K562 (cell line): ENCODE data around the gene UNC5B. TPM values are rescaled to one million over a fixed set of nuclear protein-coding genes. Genes with fewer than 3 reads are reported as not detected.

Experiments
- ATAC-seq: fragments of 200-7000 bp; cut with Tn5 transposase; 3 replicates; pipeline ENCODE4 v1.9.1; 2020; ENCODE audit warnings: moderate library complexity
- BruUV-seq: library from RNA; stranded (reverse); fragments of 400-500 nt; replicated peaks from 2 replicates; lab custom pipeline; 2021; lab: Mats Ljungman, UMichigan
- CTCF ChIA-PET: fragments of 300-600 bp; formaldehyde crosslinking; extraction: SDS; loops from one replicate; lab custom pipeline; 2021; ENCODE audit warnings: low intra/inter-chr PET ratio; lab: Yijun Ruan, JAX
- POLR2A ChIA-PET: fragments of 300-600, 350-650 bp; sonication (Branson Sonifier 250); formaldehyde crosslinking; extraction: SDS; loops from one replicate; lab custom pipeline; 2021; ENCODE audit warnings: antibody characterized with exemption, inconsistent platforms; lab: Yijun Ruan, JAX
- DNase-seq, 4 experiments: peaks; one replicate each; pipeline versions ENCODE4 v3.0.0 to v3.0.0-alpha.2; 2011 to 2018; ENCODE audit warnings: low spot score in 3 of 4, mixed read lengths in 3 of 4; ENCODE audit errors: extremely low read depth in 1 of 4
- FAIRE-seq: peaks from 2 replicates; lab custom pipeline; 2011; peaks lifted over from hg19 to GRCh38; lab: Jason Lieb, UNC
- H2AFZ ChIP-seq: 2 replicates; pipeline ENCODE4 v1.6.0; 2011; ENCODE audit warnings: low read depth, low read length, control low read depth, inconsistent platforms
- H3K27ac ChIP-seq: fragments of 200-600 bp; 3 replicates; pipeline ENCODE4 v1.8.0; 2011; ENCODE audit warnings: low read depth, mild to moderate bottlenecking, control low read depth, inconsistent platforms, low read length, moderate library complexity, mixed read lengths; ENCODE audit errors: extremely low read depth
- H3K27me3 ChIP-seq, 2 experiments: fragments of 300-600 bp in 1 of 2; 2 replicates in 1 of 2; 3 replicates in 1 of 2; pipeline versions ENCODE4 v1.6.0 to v1.8.0; 2011; ENCODE audit warnings: inconsistent platforms in 2 of 2, low read length in 2 of 2, mild to moderate bottlenecking in 1 of 2, mixed read lengths in 1 of 2, moderate library complexity in 1 of 2; ENCODE audit not compliant: control insufficient read depth in 2 of 2, insufficient read depth in 2 of 2
- H3K36me3 ChIP-seq: fragments of 300-600 bp; 3 replicates; pipeline ENCODE4 v1.8.0; 2011; ENCODE audit warnings: mild to moderate bottlenecking, low read length, inconsistent platforms; ENCODE audit not compliant: control insufficient read depth, insufficient read depth
- H3K4me1 ChIP-seq, 2 experiments: fragments of 200-600 bp in 1 of 2; replicated peaks in 1 of 2; 2 replicates in 1 of 2; 3 replicates in 1 of 2; pipeline versions ENCODE4 v1.5.1 to v1.8.0; 2011; ENCODE audit warnings: inconsistent platforms in 2 of 2, low read length in 2 of 2, mild to moderate bottlenecking in 1 of 2, mixed read lengths in 1 of 2, moderate library complexity in 1 of 2; ENCODE audit not compliant: control insufficient read depth in 2 of 2, insufficient read depth in 2 of 2
- H3K4me2 ChIP-seq: 2 replicates; pipeline ENCODE4 v1.6.1; 2011; ENCODE audit warnings: low read length, control low read depth, inconsistent platforms, mixed read lengths; ENCODE audit not compliant: insufficient read depth
- H3K4me3 ChIP-seq: fragments of 200-600 bp; sonication (generic), shearing (Covaris generic); 2 replicates; pipeline ENCODE4 v1.5.1; 2016; ENCODE audit warnings: control low read depth, inconsistent platforms
- H3K79me2 ChIP-seq: fragments of 200-600 bp; 3 replicates; pipeline ENCODE4 v1.8.0; 2011; ENCODE audit warnings: low read length, inconsistent platforms; ENCODE audit not compliant: control insufficient read depth, insufficient read depth
- H3K9ac ChIP-seq, 2 experiments: 2 replicates each; pipeline versions ENCODE4 v1.6.0 to v1.6.1; 2011; ENCODE audit warnings: low read depth in 2 of 2, low read length in 2 of 2, control low read depth in 1 of 2, inconsistent platforms in 1 of 2, mild to moderate bottlenecking in 1 of 2, mixed read lengths in 1 of 2; ENCODE audit not compliant: insufficient read depth in 1 of 2
- H3K9me1 ChIP-seq: one replicate; pipeline ENCODE4 v1.6.0; 2011; ENCODE audit warnings: inconsistent platforms, mild to moderate bottlenecking, low read length, moderate library complexity; ENCODE audit not compliant: control insufficient read depth, insufficient read depth
- H3K9me3 ChIP-seq: replicated peaks from 2 replicates; pipeline ENCODE4 v1.5.1; 2011; ENCODE audit warnings: low read depth, low read length, inconsistent platforms; ENCODE audit not compliant: control insufficient read depth, insufficient read depth
- H4K20me1 ChIP-seq: replicated peaks from 2 replicates; pipeline ENCODE4 v1.6.1; 2011; ENCODE audit warnings: low read length, inconsistent platforms, mixed read lengths; ENCODE audit not compliant: control insufficient read depth, insufficient read depth
- BRCA1 ChIP-seq, 2 experiments: fragments of 450-650 bp in 1 of 2; sonication (generic) in 1 of 2; formaldehyde crosslinking in 1 of 2; IDR thresholded peaks; 2 replicates each; pipeline versions ENCODE4 v1.5.0 to v1.6.1; 2017 to 2020; ENCODE audit warnings: mild to moderate bottlenecking in 1 of 2, missing genetic modification reagents in 1 of 2
- BRF2 ChIP-seq: IDR thresholded peaks from 3 replicates; pipeline ENCODE4 v1.6.1; 2011; ENCODE audit warnings: borderline replicate concordance, mild to moderate bottlenecking; ENCODE audit not compliant: insufficient read length, insufficient read depth
- C11orf30 ChIP-seq: fragments of 450-650 bp; IDR thresholded peaks from 2 replicates; pipeline ENCODE4 v1.6.1; 2016; ENCODE audit warnings: low read depth, mild to moderate bottlenecking
- CEBPB ChIP-seq: fragments of 450-650 bp; IDR thresholded peaks from 2 replicates; pipeline ENCODE4 v1.6.1; 2016; ENCODE audit warnings: missing genetic modification characterization, missing compliant biosample characterization
- ETV6 ChIP-seq, 3 experiments: fragments of 150-350 bp in 1 of 3; sonication (generic) in 1 of 3; formaldehyde crosslinking in 1 of 3; IDR thresholded peaks; 2 replicates each; pipeline versions ENCODE4 v1.6.1 to v1.8.0; 2014 to 2022; ENCODE audit warnings: borderline replicate concordance in 2 of 3, low read depth in 2 of 3, antibody characterized with exemption in 1 of 3, low read length in 1 of 3, mild to moderate bottlenecking in 1 of 3, missing genetic modification reagents in 1 of 3
- JUNB ChIP-seq: fragments of 450-650 bp; formaldehyde crosslinking; conservative IDR thresholded peaks from 2 replicates; pipeline ENCODE4 v1.4.0; 2020; ENCODE audit warnings: mild to moderate bottlenecking
- MLX ChIP-seq, 2 experiments: fragments of 450-650 bp in 1 of 2; sonication (generic) in 1 of 2; formaldehyde crosslinking; conservative IDR thresholded peaks; 2 replicates each; pipeline versions ENCODE4 v1.4.0 to v1.8.1; 2020 to 2022; ENCODE audit warnings: mild to moderate bottlenecking in 1 of 2, missing genetic modification reagents in 1 of 2
- NFIC ChIP-seq: fragments of 450-650 bp; IDR thresholded peaks from 2 replicates; pipeline ENCODE4 v1.6.1; 2017; ENCODE audit warnings: mild to moderate bottlenecking, inconsistent platforms
- NRF1 ChIP-seq, 2 experiments: fragments of 450-650 bp; IDR thresholded peaks in 1 of 2; conservative IDR thresholded peaks in 1 of 2; 2 replicates each; pipeline ENCODE4 v1.6.1; 2014; ENCODE audit warnings: mild to moderate bottlenecking in 2 of 2
- NUFIP1 ChIP-seq: fragments of 450-650 bp; IDR thresholded peaks from 2 replicates; pipeline ENCODE4 v1.6.1; 2018; ENCODE audit not compliant: partially characterized antibody
- POLR2AphosphoS5 ChIP-seq: IDR thresholded peaks from 2 replicates; pipeline ENCODE4 v1.6.1; 2011; ENCODE audit warnings: mild to moderate bottlenecking, low read depth, low read length, moderate library complexity; ENCODE audit not compliant: control insufficient read depth, insufficient read depth
- RAD21 ChIP-seq, 2 experiments: fragments of 250-450 bp in 1 of 2; fragments of 450-650 bp in 1 of 2; sonication (Bioruptor Pico) in 1 of 2; formaldehyde crosslinking in 1 of 2; IDR thresholded peaks in 1 of 2; conservative IDR thresholded peaks in 1 of 2; 2 replicates each; pipeline versions ENCODE4 v1.4.0 to v1.8.0; 2020 to 2022; ENCODE audit warnings: mild to moderate bottlenecking in 2 of 2, moderate library complexity in 1 of 2
- SAFB ChIP-seq: fragments of 200-400 bp; formaldehyde crosslinking; IDR thresholded peaks from 2 replicates; pipeline ENCODE4 v1.6.1; 2017; ENCODE audit warnings: low read depth, low read length, borderline replicate concordance
- SIRT6 ChIP-seq: IDR thresholded peaks from one replicate; pipeline ENCODE4 v1.6.1; 2012; ENCODE audit warnings: low read depth, mild to moderate bottlenecking, control low read depth, inconsistent platforms, low read length, moderate library complexity
- TOE1 ChIP-seq, 2 experiments: fragments of 450-650 bp in 1 of 2; sonication (generic) in 1 of 2; formaldehyde crosslinking in 1 of 2; IDR thresholded peaks; 2 replicates each; pipeline versions ENCODE4 v1.7.1 to v1.8.0; 2016 to 2022; ENCODE audit warnings: borderline replicate concordance in 2 of 2, mild to moderate bottlenecking in 2 of 2, antibody characterized with exemption in 1 of 2, inconsistent platforms in 1 of 2, low read depth in 1 of 2, missing genetic modification reagents in 1 of 2, moderate library complexity in 1 of 2
- WHSC1 ChIP-seq: IDR thresholded peaks from one replicate; pipeline ENCODE4 v1.6.1; 2012; ENCODE audit warnings: low read length, control low read depth, inconsistent platforms
- ZNF785 ChIP-seq: fragments of 250-450 bp; sonication (Bioruptor Pico); IDR thresholded peaks from 2 replicates; pipeline ENCODE4 v1.4.0; 2020; ENCODE audit warnings: mild to moderate bottlenecking
- ZSCAN29 ChIP-seq: fragments of 450-650 bp; IDR thresholded peaks from 2 replicates; pipeline ENCODE4 v1.6.1; 2017
- WGBS: fragments of 100-300 bp; shearing (Covaris generic); methylation state at CpG from one replicate; pipeline ENCODE4 v1.1.6; 2016; ENCODE audit warnings: low coverage, mixed read lengths; ENCODE audit not compliant: insufficient coverage; ENCODE audit errors: missing lambda C conversion rate; 5-methylcytosine and 5-hydroxymethylcytosine counted together
- in situ Hi-C: fragments of 300-500 bp; cut with MboI; formaldehyde crosslinking; loops from 4 replicates; pipeline ENCODE4 v1.15.0; 2018; ENCODE audit warnings: inconsistent platforms, mixed read lengths
- intact Hi-C: fragments of 100-400 bp; cut with micrococcal nuclease; formaldehyde crosslinking; loops from 2 replicates; pipeline ENCODE4 v1.14.2; 2022
- polyA plus RNA-seq, 8 experiments: library from polyadenylated mRNA; depleted of rRNA in 4 of 8; stranded (reverse) in 5 of 8; unstranded in 3 of 8; fragments of >200 nt; fragmentation: Nextera tagmentation in 2 of 8; fragmentation: Illumina TruSeq in 1 of 8; extraction: Ambion mirVana in 2 of 8; extraction: Trizol in 1 of 8; gene quantifications; 2 replicates each; pipeline versions ENCODE4 v1.2.1 to v1.2.3, GENCODE V29; 2011 to 2014; ENCODE audit warnings: inconsistent platforms in 1 of 8, missing spikeins in 1 of 8
- total RNA-seq, 7 experiments: library from RNA; depleted of rRNA in 6 of 7; stranded (reverse); fragments of >200 nt in 6 of 7; fragmentation: Illumina TruSeq in 2 of 7; extraction: Trizol in 2 of 7; gene quantifications; 2 replicates each; pipeline versions ENCODE4 v1.2.1 to v1.2.3, GENCODE V29; 2011 to 2021; ENCODE audit warnings: low replicate concordance in 1 of 7

UNC5B gene
- total and polyA plus RNA-seq, 9 of the 15 experiments (the other 6 are each of a cell fraction or from before 2014, with no cell fraction given) = 0.10 to 8.4 (median 2.1) TPM

- no peaks in the 10 kb centered on the region for H3K79me2 ChIP-seq
- peaks cover 0 to 33% of the 10 kb centered on the region in 2 experiments; a peak in 2 of 5 replicates for H3K27me3 ChIP-seq
- no peak overlapping the region for H3K4me2 ChIP-seq
- H3K36me3 ChIP-seq = no peaks in the 10 kb centered on the region
- H3K9me3 ChIP-seq = no peaks in the 10 kb centered on the region
- FAIRE-seq = no peak
- in situ Hi-C loops = no loop called here
- peaks cover 8 to 10% of the 10 kb centered on the region in 2 experiments; a peak in 4 of 5 replicates for H3K4me1 ChIP-seq
- no peak for TF ChIP-seq CEBPB (tag)
- TF ChIP-seq POLR2AphosphoS5 = no peak
- TF ChIP-seq C11orf30 = no peak
- TF ChIP-seq SAFB = no peak
- no peak for TF ChIP-seq JUNB (CRISPR knock-in tag)
- TF ChIP-seq ETV6 (IDR thresholded peaks at IDR 0.05; ENCODE audit: borderline replicate concordance in 1 of 2, low read depth in 2 of 2, low read length in 1 of 2) = no peak
- TF ChIP-seq ETV6 (CRISPR knock-in tag; IDR thresholded peaks at IDR 0.05; ENCODE audit: borderline replicate concordance) = no peak
- no peak for TF ChIP-seq MLX (CRISPR knock-in tag; conservative IDR thresholded peaks at IDR 0.05)
- no peak for TF ChIP-seq TOE1 (IDR thresholded peaks at IDR 0.05; ENCODE audit: borderline replicate concordance)
- TF ChIP-seq TOE1 (CRISPR knock-in tag; IDR thresholded peaks at IDR 0.05; ENCODE audit: borderline replicate concordance, low read depth) = no peak
- TF ChIP-seq WHSC1 = no peak
- no peak for TF ChIP-seq ZNF785
- no peak for TF ChIP-seq ZSCAN29
- no peak for TF ChIP-seq BRF2
- TF ChIP-seq NFIC = no peak
- no peak for TF ChIP-seq SIRT6
- TF ChIP-seq NRF1 (conservative IDR thresholded peaks at IDR 0.05 in 1 of 2, IDR thresholded peaks at IDR 0.05 in 1 of 2) = no peak
- TF ChIP-seq RAD21 (CRISPR knock-in tag; conservative IDR thresholded peaks at IDR 0.05 in 1 of 2, IDR thresholded peaks at IDR 0.05 in 1 of 2) = no peak
- no peak for TF ChIP-seq NUFIP1
- TF ChIP-seq BRCA1 (IDR thresholded peaks at IDR 0.05) = no peak
- TF ChIP-seq BRCA1 (CRISPR knock-in tag; IDR thresholded peaks at IDR 0.05) = no peak
- no peaks in the 10 kb centered on the region; the same call in 1 of the 2 replicates for H4K20me1 ChIP-seq
- WGBS = 40% methylated on average over 6 of the region's 6 CpGs
- H3K9ac ChIP-seq = no peak overlapping the region
- intact Hi-C loops = no loop called here
- DNase-seq = no peak
- H2AFZ ChIP-seq = no peak overlapping the region
- POLR2A ChIA-PET = no interaction called here
- no peak overlapping the region for H3K27ac ChIP-seq
- H3K4me3 ChIP-seq = no peak overlapping the region
- ATAC-seq = no peak
- CTCF ChIA-PET = no interaction called here
- no TSS peak for BruUV-seq
- no peaks in the 10 kb centered on the region for H3K9me1 ChIP-seq
Measured at GRCh38 chr10:71252220-71252619, 39.9 kb downstream of the UNC5B start.
